AG04449 (cell line): ENCODE results near the gene GALNT16.
"Not testable (repeated sequence)": the region's sequence is repeated elsewhere in the genome, so short reads cannot be mapped to it uniquely, and the experiment has no call there.

Source experiments
- CTCF ChIA-PET: fragments of 350-600 bp; formaldehyde crosslinking; extraction: SDS; loops from one replicate; lab custom pipeline; 2021; ENCODE audit warnings: antibody characterized with exemption; lab: Yijun Ruan, JAX
- POLR2A ChIA-PET: fragments of 400-600, 350-600 bp; formaldehyde crosslinking; extraction: SDS; loops from one replicate; lab custom pipeline; 2020; ENCODE audit warnings: antibody characterized with exemption, inconsistent platforms; lab: Yijun Ruan, JAX
- DNase-seq: peaks from one replicate; pipeline ENCODE4 v3.0.0-alpha.2; 2010; ENCODE audit warnings: low read depth, low spot score
- H3K4me3 ChIP-seq: 2 replicates; pipeline ENCODE4 v1.5.1; 2011; ENCODE audit warnings: low read depth, mild to moderate bottlenecking, control low read depth, low read length
- CTCF ChIP-seq: IDR thresholded peaks from one replicate; pipeline ENCODE4 v1.5.1; 2011; ENCODE audit warnings: mild to moderate bottlenecking, moderate library complexity, low read length, control low read depth, inconsistent platforms; ENCODE audit not compliant: insufficient read depth; ENCODE audit errors: missing control alignments

The GALNT16 gene

GRCh38 chr14:69288956-69289705 is 29.2 kb downstream of the GALNT16 start:
- ChIA-PET POLR2A (interaction anchor here (0.7 kb wide), 1 partner anchor 25 kb away, joined by 3 read pairs; no protein-coding TSS in a partner anchor), CTCF (interaction anchor here (1.3 to 2.6 kb wide), 3 partner anchors 13 to 58 kb away, joined by 4 to 9 read pairs (median 7); no protein-coding TSS in a partner anchor)
- DNase-seq, result no peak
- H3K4me3 ChIP-seq, result no peak overlapping the region
- TF ChIP-seq CTCF, result no peak

GRCh38 chr14:69289811-69290520 is 30.0 kb downstream of the GALNT16 start:
- DNase-seq, result no peak
- H3K4me3 ChIP-seq, result no peak overlapping the region
- CTCF ChIA-PET, result interaction anchor here (1.3 to 2.6 kb wide), 2 partner anchors 47 to 57 kb away, joined by 4 to 9 read pairs; no protein-coding TSS in a partner anchor
- POLR2A ChIA-PET, result no interaction called here
- no peak for TF ChIP-seq CTCF

GRCh38 chr14:69290881-69291280 is 30.9 kb downstream of the GALNT16 start:
- H3K4me3 ChIP-seq, DNase-seq, POLR2A ChIA-PET: not testable (repeated sequence)
- CTCF ChIA-PET, result interaction anchor here (1.0 to 1.7 kb wide), 2 partner anchors 17 to 56 kb away, joined by 3 to 4 read pairs; no protein-coding TSS in a partner anchor

GRCh38 chr14:69291396-69291795 is 31.4 kb downstream of the GALNT16 start:
- ChIA-PET POLR2A (no interaction called here), CTCF (interaction anchor here (0.8 to 1.7 kb wide), 3 partner anchors 18 to 55 kb away, joined by 3 to 4 read pairs (median 4); no protein-coding TSS in a partner anchor)
- no peak for DNase-seq
- no peak overlapping the region for H3K4me3 ChIP-seq
- no peak for TF ChIP-seq CTCF

- no peak for TF ChIP-seq CTCF
- CTCF ChIA-PET, result interaction anchor here (0.8 to 1.7 kb wide), 4 partner anchors 31 to 149 kb away, joined by 3 to 4 read pairs (median 4); no protein-coding TSS in a partner anchor
- no peak for DNase-seq
- POLR2A ChIA-PET, result no interaction called here
- no peak overlapping the region for H3K4me3 ChIP-seq
These were observed 32.1 kb downstream of the GALNT16 start for GRCh38 chr14:69291891-69292561.
